ENCODE data around the gene CDH13.

DNA sequence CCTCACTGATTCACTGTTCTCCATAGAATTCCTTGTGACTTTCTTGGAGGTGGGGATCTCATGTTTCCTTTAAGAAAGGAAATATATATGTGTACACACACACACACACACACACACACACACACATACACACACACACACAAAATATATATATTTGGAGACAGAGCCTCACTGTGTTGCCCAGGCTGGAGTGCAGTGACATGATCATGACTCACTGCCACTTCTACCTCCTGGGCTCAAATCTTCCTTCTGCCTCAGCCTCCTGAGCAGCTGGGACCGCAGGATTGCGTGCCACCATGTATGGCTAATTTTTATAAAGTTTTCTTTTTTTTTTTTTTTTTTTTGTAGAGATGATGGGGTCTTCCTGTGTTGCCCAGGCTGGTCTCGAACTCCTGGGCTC, 45.9 kb downstream of the CDH13 start:
- no peak for TF ChIP-seq EZH2 (IDR thresholded peaks at IDR 0.05; ENCODE audit: borderline replicate concordance, low read depth, low read length, poor library complexity, severe bottlenecking)
- TF ChIP-seq, protein P1, sequence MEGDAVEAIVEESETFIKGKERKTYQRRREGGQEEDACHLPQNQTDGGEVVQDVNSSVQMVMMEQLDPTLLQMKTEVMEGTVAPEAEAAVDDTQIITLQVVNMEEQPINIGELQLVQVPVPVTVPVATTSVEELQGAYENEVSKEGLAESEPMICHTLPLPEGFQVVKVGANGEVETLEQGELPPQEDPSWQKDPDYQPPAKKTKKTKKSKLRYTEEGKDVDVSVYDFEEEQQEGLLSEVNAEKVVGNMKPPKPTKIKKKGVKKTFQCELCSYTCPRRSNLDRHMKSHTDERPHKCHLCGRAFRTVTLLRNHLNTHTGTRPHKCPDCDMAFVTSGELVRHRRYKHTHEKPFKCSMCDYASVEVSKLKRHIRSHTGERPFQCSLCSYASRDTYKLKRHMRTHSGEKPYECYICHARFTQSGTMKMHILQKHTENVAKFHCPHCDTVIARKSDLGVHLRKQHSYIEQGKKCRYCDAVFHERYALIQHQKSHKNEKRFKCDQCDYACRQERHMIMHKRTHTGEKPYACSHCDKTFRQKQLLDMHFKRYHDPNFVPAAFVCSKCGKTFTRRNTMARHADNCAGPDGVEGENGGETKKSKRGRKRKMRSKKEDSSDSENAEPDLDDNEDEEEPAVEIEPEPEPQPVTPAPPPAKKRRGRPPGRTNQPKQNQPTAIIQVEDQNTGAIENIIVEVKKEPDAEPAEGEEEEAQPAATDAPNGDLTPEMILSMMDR (conservative IDR thresholded peaks at IDR 0.05; ENCODE audit: low read depth, low read length) = no peak

Measured in A673 (cell line).